Measurements from ENCODE around the gene GSTA2.
"Not testable (repeated sequence)": the region's sequence is repeated elsewhere in the genome, so short reads cannot be mapped to it uniquely, and the experiment has no call there.

GSTA2 gene

DNA sequence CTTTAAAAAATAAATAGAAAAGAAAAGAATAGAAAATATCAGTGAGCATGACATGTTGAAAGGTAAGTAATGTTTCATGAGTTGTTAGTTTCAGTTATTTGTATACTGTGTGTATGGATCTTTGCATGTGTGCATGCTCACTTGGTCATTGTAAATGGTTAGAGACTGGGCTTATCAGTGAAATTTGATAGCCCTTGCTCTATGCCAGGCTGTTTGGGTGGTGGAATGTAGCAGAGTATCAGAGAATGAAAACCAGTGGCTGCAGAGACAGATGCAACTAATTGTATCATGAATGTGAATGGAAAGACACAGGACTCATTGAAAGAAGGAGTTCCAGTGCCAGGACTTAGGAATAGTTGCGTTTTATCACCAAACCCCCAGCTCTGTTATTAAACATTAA lies 4.2 kb downstream of the GSTA2 start:
- no peak for FAIRE-seq

DNA sequence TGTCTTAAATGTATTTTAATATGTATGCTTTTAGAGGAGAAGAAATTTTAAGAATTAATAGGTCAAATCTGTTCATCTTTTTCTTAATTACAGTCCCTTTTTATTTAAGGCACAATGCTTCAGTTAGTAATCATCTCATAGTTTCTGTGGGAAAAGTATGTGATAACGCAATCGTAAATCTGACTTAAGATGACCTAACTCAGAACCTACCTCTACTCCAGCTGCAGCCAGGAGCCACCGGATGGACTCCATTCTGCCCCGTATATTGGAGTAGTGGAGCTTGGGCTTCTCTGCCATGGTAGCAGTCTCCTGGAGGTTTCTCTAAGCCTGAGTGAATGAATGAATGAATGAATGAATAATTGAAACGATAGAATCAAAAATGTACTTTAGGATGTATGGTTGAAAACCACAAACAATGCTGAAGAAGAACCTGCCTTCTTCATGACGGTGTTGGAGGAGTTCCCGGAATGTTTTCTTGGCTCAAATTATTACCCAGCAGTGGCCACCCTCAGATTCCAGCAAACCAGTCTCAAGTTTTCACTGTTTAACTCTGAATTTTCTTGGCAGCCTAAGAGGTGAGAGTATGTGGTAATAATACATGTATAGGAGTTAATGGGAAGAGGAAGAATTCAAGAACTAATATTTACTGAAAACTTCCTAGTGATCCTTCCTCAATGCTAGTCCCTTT lies 5.5 kb downstream of the GSTA2 start:
- FAIRE-seq: not testable (repeated sequence)

DNA sequence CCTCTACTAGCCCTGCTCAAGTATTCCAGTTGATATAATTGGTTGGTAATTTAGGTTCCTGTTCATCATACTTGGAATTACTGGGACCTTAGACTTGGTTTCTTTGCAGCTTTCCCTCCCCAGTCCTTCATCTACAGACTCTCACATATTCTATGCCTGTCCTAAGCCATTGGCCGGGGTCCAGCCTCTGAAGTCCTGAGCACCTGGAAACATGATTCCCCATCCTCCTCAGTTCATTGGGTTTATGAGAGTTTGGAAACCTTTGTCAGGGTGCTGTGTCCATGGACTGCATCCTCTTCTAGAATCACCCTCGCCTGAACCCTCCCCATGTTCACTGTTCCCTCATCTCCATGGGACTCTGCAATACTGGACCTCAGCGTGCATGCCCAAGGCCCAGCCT lies 8.8 kb downstream of the GSTA2 start:
- no peak for FAIRE-seq

DNA sequence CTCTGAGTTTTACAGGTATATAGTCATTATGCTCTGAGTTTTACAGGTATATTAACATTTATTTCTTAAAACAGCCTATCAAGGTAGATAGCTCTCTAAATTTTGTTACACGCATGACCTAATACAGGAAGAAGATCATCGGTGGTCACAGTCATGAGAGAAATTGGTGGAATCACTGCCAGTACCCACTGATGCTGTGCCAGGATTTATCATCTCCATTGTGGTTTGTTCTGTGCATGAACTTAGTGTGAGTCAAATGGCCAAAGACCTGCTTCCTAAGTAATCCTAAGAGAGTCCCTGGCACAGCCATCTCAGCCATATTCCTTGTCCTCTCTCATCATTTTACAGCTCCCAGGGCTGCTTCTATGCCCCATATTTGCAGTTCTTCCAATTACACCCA lies 10.1 kb downstream of the GSTA2 start:
- FAIRE-seq: not testable (repeated sequence)

DNA sequence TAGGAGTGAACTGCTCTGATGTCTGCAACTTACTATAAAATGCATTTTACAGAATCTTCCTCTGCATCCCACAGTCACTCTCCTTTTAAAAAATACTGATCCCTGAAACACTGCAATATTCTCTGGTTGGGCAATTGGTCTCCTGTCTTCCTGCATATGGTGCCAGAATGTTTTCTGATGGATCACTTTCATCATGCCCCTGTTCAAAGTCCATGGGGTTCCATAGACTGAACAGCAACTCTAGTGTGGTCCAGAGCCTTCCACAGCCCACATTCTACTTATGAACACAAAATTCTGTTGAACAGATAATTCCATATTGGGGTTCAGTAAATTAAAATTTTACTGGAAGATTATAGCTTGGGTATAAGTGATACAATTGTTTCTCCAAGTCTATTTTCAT lies 11.0 kb downstream of the GSTA2 start:
- no peak for FAIRE-seq

DNA sequence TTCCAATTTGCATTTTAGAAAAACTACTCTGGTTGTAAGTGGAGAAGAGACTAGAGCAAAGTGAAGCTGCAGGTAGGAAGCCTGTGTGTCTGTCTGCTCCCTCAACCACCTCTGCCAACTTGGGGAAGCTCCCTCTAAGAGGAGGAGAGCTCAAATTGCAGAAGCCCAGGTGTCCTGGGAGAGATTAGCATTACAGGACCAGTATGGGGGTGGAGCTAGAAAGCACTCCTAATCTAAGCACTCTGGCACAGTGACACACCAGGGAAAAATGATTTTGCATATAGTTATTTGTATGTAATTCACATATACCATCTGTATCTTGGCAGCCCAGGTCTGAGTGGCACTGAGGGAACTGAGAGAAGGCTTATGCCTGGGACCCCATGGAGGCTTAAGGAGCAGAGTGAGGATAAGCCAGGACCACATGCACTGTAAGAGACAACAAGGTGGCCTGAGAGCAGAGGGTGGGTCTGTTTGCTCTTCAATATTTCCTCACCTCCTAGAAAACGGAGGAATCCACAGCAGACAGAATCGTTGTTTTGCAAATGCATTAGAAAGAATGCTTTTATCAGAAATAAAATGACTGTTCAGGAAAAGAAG lies 13.6 kb downstream of the GSTA2 start:
- FAIRE-seq: no peak

DNA sequence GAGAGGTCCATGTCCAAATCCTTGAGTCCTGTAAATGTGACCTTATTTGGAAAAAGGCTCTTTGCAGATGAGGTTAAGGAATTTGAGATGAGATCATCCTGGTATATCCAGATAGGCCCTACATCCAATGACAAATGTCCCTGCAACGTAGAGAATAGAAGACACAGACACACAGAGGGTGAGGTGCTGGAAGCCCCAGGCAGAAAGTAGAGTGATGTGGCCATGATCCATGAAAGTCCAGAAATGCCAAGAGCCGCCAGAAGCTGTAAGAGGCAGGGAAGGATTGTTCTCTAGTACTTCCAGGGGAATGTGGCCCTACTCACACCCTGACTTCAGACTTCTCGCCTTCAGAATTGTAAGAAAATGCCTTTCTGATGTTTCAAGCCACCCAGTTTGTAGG lies 16.0 kb downstream of the GSTA2 start:
- FAIRE-seq: not testable (repeated sequence)

DNA sequence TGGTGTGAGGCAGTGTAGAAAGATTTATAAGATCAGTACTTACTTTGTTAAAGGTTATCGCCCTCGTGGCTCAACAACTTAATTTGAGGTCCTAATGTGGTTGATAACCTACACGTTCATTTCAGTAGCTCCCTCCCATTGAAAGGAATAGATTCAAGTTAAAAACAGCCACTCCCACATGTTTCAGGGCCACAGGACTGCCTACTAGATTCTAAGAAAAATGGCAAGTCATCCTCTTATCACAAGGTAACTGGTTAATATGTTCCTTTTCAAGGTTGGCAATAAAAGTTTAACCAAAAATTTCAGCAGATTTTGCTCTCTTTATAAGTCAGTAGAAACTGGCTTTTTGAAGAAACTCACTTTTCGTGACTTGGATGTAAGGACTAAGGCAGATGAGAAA lies 17.1 kb downstream of the GSTA2 start:
- FAIRE-seq: no peak

DNA sequence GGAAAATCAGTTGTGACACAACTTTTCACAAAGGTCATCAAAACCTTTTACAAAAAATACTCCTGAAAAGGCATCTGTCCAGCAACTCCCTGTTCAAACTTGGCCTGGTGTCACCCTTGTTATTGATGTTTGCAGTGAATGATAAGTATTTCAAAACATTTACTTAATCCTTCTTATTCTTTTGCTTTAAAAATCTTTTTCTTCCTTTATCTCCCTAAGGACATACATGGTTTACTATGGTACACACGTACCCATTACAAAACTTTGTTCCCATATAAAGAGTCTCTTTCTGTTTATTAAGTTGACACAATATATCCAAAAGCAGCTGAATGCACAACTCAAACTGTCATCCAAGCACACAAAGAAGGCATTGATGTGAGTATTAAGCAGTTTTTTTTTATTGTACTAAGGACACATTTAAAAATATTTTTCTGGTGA lies 17.5 kb downstream of the GSTA2 start:
- FAIRE-seq: no peak

DNA sequence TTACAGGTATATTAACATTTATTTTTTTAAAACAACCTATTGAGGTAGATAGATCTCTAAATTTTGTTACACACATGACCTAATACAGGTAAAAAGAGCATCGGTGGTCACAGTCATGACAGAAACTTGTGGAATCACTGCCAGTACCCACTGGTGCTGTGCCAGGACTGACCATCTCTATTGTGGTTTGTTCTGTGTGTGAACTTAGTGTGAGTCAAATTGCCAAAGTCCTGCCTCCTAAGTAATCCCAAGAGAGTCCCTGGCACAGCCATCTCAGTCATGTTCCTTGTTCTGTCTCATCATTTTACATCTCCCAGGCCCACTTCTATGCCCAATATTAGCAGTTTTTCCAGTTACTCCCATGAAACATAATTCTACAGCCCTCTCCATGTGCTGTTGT lies 21.4 kb downstream of the GSTA2 start:
- no peak for FAIRE-seq

DNA sequence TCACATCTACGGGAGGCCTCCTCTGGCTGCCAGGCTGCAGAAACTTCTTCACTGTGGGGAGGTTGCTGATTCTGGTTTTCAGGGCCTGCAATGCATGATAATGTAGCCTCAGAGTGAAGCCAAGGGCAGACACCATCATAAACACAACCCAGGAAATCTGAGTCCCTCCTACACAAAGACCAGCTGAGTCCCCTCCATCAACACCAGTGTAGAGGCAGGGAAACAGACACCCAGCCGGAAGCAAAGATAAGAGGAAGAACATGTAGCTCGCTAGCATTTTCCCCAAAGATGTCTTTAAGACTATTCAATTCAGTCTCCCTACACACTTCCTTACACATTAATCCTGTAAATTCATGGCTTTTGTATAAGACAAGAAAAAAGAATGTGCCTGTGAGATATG lies 23.6 kb downstream of the GSTA2 start:
- FAIRE-seq: no peak

DNA sequence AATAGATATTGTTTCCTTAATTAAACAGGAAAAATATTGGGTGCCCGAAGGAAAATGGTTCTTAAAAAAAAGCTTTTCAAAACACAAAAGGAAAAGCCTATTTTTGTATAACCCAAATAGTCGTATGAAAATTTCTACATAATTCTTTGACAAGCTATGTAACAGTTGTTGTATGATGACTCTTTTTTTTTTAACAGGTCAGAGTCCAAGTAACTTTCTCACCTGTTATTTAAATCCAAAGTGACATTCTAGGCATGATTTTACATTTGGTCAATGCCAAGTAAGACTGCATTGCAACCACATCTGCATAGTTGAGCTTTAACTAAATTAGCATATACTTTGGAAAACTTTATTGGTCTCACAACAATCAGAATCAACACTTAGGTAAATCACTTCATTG lies 24.1 kb downstream of the GSTA2 start:
- no peak for FAIRE-seq

DNA sequence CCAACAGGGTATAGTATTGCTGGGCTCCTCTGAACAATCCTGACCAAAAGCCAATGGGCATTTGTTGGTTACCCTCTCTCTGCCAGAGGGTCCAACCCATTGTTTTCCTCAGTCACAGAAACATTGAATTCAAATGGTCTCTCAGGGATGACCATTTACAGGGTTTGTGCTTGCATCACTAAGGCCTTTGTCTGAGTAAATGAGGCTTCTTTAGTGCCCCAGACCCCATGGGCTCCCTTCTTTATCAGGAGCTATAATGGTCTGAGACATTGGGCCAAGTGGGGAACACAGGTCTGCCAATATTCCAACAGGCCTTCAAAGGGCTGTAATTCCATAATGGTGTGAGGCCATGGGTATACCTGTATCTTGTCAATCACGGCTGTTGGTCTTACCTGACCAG lies 27.1 kb downstream of the GSTA2 start:
- FAIRE-seq: no peak

DNA sequence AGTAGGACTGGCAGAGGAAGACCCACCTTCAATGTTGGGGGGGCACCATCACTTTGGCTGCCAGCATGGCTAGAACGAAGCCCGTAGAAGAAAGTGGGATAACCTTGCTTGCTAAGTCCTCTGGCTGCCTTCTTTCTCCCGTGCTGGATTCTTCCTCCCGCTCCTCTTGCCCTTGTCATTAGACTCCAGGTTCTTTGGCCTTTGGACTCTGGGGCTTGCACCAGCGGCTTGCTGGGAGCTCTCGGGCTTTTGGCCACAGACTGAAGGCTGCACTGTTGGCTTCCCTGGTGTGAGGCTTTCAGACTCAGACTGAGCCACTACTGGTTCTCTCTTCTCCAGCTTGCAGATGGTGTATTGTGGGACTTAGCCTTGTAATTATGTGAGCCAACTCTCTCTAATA lies 28.2 kb downstream of the GSTA2 start:
- no peak for FAIRE-seq

DNA sequence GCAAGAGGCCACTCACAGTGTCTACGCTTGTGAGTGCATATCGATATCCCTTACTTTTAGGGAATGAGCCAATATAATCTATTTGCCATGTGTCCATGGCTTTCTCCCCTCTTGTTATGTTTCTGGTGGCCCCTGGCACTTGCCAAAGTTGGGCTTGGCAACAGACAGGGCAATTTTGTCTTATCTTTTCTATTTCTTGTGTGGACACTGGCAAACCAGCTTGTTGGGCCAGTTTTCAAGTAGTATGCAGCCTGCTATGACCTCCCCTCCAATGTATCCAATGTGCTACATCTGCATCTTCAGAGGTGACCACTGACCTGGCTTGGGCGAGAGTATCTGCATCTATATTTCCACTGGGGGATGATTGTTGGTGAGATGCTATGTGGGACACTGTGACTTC lies 29.2 kb downstream of the GSTA2 start:
- no peak for FAIRE-seq

DNA sequence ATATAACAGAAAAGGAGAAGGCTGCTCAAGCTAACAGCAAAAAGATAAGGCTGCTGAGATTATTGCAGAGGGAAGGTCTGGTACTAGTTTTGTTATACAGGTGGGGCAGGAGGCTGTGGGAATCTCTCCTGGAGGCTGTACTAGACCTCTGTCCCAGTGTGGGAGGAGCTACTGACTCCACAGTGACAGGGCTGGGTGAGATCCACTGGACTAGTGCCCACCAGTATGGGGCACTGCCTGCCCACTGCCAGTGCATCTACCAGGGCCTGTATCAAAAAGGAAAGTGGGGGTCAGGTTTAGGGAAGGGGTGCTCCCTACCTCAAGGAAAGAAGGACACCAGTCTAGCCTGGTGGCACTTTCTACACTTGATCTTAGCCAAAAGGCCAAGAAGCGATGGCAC lies 30.1 kb downstream of the GSTA2 start:
- no peak for FAIRE-seq

DNA sequence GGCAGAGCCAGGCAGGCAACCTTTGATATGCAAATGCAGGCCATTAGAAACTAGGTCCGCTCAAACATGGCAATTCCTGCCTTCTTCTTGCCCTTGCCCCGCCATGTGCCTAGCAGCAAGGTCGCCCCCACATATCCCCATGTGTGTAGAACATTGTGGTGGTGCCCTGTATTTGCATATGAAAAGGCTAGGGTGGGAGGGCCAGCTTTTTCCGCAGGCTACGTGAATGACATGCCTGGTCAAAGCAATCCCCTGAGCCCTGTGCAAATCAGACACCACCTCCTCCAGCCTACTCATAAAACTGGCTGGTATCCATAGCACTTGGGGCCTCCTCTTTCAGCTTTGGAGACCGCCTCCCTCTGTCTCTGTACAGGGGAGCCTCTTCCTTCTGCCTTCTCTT lies 31.6 kb downstream of the GSTA2 start:
- no peak for FAIRE-seq

DNA sequence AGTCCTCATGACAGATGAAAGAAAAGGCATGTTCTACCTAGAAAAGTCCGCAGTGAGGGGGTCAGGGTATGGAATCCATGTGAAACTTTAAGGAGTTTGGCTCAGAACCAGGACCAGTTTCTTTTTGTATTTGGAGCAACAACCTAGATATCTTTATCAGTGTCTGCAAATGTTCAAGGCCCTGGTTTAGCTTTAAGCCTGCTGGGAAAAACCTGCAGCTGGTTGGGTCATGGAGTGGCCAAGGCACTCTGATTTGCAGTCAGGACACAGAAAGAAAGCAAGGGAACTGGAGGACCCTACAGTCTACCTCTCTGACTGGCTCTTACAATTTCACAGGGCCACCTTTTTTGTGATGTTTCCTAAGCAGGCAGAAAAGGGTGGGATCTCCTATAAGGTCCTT lies 33.7 kb downstream of the GSTA2 start:
- no peak for FAIRE-seq

DNA sequence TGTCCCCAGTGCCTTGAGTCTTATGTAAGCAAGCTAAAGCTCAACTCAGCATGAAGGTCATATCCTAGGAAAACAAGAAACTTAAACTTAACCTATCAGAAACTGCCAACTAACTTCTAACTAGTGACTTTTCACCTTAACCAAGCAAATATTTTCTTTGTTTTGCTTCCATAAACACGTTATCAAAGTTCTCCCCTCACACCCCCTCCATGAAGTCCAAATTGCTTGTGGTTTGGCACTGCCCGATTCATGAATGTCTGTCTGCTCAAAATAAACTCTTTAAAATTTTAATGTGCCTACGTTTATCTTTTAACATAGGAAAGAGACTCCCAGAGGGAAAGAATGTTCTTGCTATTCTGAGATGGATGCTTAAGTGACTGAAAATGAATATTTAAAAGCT lies 34.9 kb downstream of the GSTA2 start:
- no peak for FAIRE-seq

DNA sequence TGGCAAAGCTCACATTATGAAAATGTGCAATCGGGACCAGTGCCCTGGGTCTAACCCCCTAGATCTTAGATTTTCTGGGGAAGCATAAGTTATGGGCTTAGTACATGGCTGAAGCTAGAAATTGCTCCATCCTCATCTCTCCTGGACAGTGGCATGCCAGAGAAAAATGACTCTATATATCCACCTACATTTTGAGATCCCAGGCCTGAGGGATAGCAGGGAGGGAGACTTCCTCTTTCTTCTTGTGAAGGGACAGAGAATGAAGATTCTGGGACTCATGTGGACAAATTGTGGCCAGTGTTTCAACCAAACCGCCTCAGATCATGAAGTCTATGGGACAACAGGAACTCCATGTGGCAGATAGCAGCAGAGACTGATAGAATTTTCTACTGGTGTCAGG lies 35.4 kb downstream of the GSTA2 start:
- FAIRE-seq: no peak

DNA sequence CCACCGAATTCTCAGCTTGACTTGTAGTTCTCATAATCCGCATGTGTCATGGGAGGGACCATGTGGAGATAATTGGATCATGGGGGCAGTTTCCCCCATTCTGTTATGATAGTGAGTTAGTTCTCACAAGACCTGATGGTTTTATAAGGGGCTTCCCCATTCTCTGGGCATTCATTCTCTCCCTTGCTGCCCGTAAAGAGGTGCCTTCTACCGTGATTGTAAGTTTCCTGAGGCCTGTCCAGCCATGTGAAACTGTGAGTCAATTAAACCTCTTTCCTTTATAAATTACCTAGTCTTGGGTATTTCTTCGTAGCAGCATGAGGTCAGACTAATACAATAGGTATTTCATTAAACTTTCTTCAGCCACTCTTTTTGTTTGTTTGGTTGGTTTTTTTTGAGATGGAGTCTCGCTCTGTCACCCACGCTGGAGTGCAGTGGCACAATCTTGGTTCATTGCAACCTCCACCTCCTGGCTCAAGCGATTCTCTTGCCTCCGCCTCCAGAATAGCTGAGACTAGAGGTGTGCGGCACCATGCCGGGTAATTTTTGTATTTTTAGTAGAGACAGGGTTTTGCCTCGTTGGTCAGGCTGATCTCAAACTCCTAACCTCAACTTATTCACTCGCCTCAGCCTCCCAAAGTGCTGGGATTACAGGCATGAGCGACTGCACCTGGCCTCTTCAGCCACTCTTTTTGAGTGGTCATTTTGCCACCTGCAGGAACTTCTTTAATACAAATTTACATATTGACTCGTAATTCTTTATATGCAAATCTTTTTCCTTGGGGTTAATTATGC lies 36.3 kb downstream of the GSTA2 start:
- FAIRE-seq: no peak

DNA sequence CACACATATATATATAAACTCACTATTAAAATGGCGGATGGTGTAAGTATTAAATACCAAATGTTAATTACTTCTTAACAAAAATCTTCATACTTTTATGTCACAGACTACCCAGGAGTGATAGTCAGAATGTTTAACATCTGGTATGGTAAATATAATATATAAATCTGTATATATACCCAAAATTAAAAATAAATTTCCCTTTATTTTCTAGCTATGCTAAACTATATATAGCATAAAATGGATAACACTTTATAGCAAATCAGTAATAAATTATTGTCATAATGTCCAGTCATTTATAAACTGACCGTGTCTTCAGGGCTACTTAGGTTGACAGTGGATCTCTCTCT lies 37.1 kb downstream of the GSTA2 start:
- no peak for FAIRE-seq

DNA sequence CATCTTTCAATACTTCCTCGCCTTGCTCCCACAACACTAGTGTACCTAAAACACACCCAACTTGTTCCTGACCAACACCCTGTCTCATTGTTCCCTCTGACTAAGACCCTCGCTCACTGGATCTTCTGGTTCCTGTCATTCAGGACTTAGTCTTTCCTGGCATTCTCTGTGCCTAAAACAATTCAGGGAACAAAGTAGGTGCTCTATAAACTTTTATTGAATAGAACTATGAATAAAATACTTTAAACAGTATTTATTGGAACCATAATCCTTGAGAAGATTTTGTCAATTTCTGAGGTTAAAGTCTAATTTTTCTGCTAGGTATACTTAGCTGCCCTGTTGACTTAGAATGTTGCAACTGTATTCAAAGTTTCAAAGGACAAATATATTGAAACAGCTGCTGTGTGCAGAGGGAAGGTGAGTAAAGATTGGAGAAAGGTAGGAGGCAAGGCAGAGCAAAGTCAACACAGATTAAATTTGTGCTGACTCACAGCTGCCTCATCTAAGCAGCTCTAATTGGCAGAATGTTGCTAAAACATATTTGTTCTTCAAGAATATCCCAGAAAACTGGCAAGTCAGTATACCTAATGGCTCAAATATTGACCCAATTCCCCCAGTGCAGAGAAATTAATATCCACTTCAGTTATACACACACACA lies 37.6 kb downstream of the GSTA2 start:
- FAIRE-seq: peak; percentile 100

DNA sequence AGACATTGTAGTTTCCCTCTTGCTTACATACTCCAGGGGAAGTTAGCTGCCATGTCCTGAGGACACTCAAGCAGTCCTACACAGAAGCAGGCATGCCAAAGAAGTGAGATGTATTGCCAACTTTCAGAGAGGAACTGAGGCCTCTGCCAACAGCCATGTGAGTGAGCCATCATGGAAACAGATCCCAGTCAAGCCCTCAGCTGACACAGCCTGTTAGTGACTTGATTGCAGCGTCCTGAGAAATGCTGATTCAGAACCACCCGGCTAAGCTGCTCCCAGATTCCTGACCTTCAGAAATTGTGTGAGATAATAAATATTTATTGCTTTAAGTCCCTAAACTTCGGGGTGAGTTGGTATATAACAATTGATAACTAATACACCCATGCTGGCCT lies 38.1 kb downstream of the GSTA2 start:
- FAIRE-seq: no peak

Measured in islet of Langerhans (tissue), 1 donor.